IMR-90 (cell line): ENCODE data around the gene ACP2.

Source experiments
- CTCF ChIP-seq: conservative IDR thresholded peaks from 2 replicates; pipeline ENCODE4 v1.5.1; 2012; ENCODE audit warnings: mild to moderate bottlenecking, low read depth, low read length, improper control_type of control experiment
- NFE2L2 ChIP-seq: fragments of 150-350 bp; IDR thresholded peaks from 2 replicates; pipeline ENCODE4 v1.6.1; 2016; ENCODE audit warnings: low read depth, mild to moderate bottlenecking, low read length
- POLR2A ChIP-seq: IDR thresholded peaks from 2 replicates; pipeline ENCODE4 v1.6.1; 2012; ENCODE audit warnings: mild to moderate bottlenecking, low read depth, low read length
- RAD21 ChIP-seq: IDR thresholded peaks from 2 replicates; pipeline ENCODE4 v1.6.1; 2012; ENCODE audit warnings: low read length, improper control_type of control experiment
- RFX5 ChIP-seq: IDR thresholded peaks from 2 replicates; pipeline ENCODE4 v1.8.0; 2012; ENCODE audit warnings: low read depth, mild to moderate bottlenecking, low read length, moderate library complexity
- SMC3 ChIP-seq: fragments of 150-350 bp; IDR thresholded peaks from 2 replicates; pipeline ENCODE4 v1.6.1; 2016; ENCODE audit warnings: low read depth, mild to moderate bottlenecking, antibody characterized with exemption, low read length, moderate library complexity

- TF ChIP-seq RAD21, result no peak
- no peak for TF ChIP-seq CTCF
- TF ChIP-seq SMC3, result no peak
- TF ChIP-seq POLR2A, result no peak
- no peak for TF ChIP-seq NFE2L2
- no peak for TF ChIP-seq RFX5
Measured at GRCh38 chr11:47295385-47295784, 46.8 kb upstream of the ACP2 start.
